ENCODE results near the gene APMAP.

The APMAP gene

DNA sequence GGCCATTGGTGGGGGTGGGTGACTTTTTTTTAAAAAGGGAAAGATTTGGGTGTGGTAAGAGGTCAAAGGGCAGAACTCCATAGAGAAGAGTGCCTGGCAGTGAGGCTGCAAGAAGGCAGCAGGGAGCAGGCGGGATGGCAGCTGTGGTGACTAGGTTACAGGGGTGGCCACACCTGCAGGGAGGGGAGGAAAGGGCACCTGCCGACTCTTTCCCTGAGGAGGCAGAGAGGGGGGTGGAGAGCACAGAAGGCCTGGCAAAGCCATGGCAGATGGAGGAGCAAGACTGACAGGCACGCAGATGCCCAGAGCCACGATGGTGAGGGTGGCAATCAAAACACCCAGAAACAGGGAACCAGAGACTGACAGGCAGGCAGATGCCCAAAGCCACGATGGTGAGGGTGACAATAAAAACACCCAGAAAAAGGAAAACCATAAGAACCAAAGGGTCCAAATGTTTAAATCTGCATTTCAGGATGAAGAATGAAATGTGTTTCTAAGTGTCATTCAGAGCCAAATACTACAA is 24.2 kb downstream of the APMAP start:
- no peak for DNase-seq (ENCODE audit: low read depth, low spot score)

DNA sequence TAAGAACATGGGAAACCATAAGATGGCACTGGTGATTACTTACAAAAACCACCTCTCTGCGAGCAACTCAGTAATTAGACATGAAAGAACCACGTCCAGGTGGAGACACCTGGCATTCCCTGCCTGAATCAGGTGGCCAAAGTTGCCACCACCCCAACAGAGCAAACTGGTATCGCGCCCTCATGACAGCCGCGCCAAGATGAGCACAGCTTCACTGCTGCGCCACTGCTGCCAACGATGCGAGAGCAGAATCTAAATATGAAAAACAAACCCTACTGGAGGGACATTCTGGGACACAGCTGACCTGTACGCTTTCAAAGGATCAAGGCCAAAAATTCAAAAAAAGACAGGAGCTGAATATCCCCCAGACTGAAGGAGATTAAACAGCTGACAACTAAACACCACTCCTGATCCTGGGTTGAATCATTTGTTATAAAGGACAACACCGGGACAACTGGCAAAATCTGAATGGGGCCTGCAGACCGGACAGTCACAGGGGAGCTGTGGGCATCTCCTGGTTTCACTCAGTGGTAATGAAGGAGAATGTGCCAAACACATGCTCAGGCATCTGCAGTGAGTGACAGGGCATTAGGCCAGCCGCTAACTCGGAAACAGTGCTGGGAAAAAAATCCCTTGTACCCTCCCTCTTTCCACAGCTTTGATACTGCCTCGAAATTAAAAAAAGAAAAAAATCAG is 26.1 kb downstream of the APMAP start:
- no peak for DNase-seq (ENCODE audit: low read depth, low spot score)

DNA sequence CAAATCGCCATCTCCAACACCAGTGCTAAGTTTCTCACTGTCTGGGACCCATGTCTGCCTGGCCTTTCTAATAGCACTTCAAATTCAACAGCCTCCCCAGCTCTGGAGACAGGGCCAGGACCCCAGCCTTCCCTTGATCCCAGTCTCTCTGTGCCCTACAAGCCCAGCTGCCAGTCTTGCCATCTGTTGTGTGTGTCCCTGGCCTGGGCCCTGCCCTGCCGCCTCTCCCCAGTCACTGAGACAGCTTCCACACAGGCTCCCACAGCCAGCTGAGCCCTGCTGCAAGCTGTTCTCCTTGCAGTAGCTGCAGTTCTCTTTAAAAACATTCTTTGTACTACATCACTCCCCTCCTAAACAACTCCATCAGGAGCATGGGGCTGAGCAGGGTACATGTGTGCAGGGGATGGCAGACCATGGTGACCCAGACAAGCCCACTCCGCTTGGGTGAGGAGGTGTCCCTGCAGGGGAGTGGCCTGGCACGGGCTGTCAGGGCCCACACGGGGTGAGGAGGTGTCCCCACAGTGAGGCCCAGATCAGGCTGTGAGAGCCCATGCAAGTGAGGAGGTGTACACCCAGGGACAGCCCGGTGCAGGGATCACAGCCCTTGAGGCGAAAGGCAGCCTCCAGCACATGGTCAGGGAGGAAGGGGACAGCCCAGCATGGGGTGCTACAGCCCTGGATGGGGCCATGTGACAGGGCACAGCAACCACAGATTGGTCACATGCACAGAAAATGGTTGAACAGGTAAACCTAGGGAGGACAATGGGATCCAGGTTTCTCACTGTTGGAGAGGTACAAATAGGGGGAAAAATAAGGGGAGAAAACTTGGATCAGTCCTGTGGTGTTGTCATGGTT is 27.3 kb downstream of the APMAP start:
- DNase-seq (ENCODE audit: low read depth, low spot score) = no peak

DNA sequence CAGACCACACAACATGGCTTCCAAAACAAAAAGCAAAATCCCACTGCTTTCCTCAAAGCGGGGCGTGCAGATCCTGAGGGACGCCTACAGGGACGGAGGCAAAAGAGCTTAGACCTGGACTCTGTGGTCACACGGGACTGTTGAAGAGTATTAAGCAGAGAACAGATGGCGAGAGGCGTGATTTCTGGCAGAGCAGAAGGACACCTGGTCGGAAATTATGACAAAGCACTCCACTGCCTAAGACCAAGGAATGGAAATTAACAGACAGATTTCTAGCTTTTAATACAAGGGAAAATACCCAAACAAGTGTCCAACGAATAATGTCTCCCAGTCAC is 28.1 kb downstream of the APMAP start:
- DNase-seq (ENCODE audit: low read depth, low spot score) = no peak

DNA sequence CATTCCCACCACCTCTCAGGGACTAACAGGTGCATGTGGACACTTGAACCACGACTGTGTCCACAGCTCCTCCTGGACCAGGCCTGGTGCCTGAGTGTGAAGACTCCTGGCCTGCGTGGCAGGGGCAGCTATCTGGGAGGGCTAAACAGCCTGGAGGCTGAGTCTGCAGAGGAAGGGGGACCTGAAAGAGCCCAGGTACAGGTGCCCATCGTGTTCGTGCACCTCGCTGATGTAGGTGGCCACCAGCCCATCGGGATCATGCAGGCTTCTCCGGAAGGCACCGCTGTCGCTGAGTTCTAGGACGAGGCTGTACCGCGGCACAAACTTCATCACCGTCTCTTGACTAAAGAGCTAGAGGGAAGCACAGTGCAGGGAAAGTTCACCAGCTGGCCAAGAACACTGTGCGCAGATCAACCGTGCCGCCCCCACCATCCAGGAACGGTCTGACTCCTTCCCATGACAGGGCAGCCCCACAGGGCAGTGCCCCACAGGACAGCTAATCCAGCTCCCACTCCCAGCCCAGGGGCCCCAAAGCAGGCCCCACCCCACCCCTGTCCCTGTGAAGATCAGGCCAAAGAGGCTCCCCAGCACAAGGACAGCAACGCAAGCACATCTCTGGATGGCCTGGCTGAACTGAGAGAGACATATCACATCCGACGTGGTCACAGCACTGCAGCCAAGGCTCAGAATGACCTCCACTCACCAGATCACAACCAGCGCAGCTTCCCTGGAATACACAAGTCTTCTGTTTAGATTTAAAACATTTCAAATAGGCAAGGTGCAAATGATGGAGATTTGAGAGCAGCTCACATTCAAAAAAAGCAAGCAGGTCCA is 28.7 kb downstream of the APMAP start:
- DNase-seq (ENCODE audit: low read depth, low spot score) = no peak

DNA sequence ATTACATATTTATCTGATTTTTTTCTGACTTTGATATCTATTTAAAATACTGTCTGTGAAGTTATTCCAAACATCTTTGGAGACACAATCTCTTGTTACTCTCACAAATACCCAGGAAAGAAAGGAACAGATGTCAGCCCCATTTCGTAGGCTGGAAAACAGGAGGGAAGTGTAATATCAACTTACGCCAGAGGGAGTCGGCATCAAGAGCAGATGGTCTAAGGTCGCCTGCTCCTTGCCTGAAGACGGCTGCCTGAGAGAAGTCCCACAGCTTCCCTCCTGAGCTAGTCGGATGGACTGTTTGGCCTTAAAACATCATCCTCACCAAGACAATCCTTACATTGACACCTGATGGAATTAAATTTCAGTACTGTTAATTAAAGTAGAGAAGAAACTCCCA is 30.0 kb downstream of the APMAP start:
- no peak for DNase-seq (ENCODE audit: low read depth, low spot score)

DNA sequence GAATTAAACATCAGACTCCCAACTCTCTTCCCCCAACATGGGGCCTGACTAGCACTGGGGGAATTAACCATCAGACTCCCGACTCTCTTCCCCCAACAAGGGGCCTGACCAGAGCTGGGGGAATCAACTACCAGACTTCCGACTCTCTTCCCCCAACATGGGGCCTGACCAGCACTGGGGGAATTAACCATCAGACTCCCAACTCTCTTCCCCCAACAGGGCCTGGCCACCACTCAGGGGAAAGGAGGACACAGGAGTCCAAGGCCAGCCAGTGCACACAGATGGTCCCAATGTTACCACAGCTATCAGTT is 30.4 kb downstream of the APMAP start:
- DNase-seq (ENCODE audit: low read depth, low spot score) = no peak

DNA sequence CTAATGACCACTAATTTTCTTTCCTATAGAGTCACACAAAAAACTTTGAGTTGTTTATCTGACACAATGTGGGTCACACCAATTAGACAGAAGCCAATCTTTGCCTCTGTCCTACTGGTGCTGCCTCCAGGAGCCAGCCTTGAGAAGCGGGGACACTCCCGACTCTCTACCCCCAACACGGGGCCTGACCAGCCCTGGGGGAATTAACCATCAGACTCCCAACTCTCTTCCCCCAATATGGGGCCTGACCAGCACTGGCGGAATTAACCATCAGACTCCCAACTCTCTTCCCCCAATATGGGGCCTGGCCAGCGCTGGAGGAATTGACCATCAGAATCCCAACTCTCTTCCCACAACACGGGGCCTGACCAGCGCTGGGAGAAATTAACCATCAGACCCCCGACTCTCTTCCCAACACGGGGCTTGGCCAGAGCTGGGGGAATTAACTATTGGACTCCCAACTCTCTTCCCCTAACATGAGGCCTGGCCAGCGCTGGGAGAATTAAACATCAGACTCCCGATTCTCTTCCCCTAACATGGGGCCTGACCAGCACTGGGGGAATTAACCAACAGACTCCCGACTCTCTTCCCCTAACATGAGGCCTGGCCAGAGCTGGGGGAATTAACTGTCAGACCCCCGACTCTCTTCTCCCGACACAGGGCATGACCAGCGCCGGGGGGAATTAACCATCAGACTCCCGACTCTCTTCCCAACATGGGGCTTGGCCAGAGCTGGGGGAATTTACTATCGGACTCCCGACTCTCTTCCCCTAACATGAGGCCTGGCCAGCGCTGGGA is 31.0 kb downstream of the APMAP start:
- no peak for DNase-seq (ENCODE audit: low read depth, low spot score)

DNA sequence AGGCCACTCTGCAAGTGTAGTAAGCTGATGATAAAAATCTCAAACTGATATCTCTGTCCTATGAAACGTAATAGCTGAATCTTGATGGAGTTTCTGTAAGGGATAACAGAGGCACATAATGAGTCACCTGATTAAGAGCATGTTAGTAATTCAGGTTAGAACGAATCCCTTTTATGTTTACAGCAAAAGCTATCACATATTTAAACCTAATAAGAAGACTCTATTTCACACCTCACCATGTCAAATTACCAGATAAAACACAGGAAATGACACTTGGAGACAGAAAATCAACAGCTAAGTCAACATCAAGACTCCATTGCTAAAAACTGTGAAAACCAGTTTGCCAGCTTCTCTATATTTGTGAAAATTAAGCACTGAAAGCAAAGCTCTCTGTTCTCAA is 31.7 kb downstream of the APMAP start:
- DNase-seq (ENCODE audit: low read depth, low spot score) = no peak

DNA sequence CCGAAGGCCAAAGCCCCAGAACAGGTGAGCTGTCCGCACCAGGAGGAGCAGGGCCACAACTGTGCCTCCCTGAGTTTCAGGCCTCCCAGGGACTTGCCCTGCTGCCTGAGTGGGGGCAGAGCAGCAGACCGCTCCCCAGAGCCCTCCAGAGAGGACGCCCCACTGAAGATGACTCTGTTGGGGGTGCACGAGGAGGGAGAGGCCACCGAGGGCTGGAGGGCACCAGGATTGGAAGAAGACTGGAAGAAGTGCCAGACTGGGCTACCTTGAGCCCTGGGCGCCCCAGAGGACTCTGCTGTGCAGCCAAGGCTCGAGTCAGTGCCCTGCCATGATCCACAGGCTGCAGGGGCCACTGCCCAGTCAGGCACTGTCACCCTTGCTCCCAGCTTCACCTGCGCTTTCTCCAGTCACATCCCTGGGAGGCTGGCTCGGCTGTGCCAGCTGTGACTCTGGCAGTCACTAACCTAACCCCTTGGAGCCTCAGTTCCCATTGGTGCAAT is 32.2 kb downstream of the APMAP start:
- no peak for DNase-seq (ENCODE audit: low read depth, low spot score)

DNA sequence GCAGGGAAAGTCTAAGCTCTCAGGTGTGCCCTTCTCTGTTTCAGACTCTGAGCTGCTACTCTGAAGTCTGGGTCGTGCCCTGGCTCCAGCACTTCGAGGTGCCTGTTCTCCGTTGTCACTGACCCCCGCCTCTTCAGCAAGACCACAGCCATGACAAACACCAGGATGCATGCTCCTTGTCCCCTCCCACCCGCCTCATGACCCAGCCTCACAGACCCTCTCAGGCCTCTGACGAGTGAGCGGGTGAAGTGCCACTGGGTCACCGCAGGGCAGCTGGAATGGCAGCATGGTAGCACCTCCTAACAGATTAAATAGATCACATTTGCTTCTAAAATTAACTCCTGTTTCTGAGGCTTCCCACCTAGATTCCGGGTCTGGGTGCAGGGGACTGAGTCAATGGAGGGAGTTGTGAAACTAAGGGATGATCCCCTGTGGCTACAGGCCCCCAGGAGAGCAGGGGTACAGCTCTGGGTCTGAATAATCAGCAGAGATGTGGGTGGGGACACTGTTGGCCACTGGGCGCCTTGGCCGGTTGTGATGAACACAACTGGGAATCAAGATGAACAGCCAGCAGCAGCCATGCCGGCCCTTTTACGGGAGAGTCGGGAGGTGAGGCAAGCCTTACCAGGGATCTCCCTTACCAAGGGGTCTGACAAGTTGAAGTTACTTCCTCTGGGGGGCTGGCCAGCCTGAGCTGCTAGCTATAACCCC is 32.8 kb downstream of the APMAP start:
- DNase-seq (ENCODE audit: low read depth, low spot score) = no peak

DNA sequence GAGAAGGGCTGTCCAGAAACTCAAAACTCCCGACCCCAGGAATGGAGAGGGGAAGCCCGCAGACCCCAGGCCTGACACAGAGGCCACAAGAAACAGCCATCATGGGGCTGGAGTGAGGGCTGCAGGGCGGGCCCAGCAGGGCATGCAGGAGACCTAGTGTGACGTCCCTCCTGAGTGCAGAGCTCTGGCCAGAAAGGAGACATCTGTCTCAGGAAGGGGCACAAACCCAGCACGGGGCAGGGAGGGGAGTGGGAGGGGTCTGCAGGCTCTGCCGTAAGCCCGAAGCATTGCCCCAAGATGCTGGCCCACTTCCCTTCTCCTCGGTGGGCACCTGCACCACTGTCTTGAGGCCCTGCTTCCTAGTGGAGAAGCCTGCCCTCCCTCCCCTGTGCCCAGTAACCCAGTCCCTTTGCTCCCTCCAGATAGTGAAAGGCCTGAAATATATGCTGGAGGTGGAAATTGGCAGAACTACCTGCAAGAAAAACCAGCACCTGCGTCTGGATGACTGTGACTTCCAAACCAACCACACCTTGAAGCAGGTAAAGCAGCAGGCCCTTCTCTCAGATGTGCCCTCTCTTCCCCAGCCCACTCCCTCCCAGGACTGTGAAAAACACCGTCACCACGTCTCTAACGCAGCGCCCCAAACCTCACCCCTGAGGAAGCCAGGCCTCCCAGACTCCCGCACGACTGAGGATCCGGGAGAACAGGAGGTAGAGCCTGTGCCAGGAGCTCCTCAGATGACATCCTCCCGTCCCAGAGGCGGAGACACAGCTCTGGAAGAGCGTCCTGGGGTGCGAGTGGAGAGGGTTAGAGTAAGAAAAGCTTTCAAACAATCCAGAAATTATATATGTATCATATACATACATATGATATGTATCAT is 33.8 kb downstream of the APMAP start:
- DNase-seq (ENCODE audit: low read depth, low spot score) = no peak

DNA sequence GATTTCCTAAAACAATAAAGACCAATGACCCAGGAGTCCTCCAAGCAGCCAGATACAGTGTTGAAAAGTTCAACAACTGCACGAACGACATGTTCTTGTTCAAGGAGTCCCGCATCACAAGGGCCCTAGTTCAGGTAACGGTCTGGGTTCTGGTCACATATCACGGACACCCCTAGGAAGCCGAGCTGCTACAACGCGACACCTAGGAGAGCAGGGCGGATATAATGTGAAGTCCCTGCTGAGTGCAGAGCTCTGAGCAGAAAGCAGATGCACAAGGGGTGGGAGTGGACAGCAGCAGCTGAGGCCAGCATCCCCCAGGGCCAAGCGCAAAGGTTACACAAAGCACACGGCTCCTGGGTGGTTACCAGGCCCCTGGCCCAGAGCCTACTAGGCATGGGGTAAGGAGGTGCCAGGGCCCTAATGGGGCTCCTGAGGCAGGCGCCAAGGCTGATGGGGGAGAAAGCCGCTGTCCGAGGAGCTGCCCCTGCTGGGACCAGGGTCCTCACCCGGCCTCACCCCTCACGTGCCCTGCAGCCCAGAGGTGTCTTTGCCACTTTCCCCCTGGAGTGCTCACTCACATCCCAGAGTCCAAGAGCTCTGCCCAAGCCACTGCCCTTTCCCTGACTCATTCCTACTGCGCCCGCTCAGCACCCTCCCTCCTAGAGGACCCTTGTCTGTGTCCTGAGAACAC is 35.1 kb downstream of the APMAP start:
- no peak for DNase-seq (ENCODE audit: low read depth, low spot score)

DNA sequence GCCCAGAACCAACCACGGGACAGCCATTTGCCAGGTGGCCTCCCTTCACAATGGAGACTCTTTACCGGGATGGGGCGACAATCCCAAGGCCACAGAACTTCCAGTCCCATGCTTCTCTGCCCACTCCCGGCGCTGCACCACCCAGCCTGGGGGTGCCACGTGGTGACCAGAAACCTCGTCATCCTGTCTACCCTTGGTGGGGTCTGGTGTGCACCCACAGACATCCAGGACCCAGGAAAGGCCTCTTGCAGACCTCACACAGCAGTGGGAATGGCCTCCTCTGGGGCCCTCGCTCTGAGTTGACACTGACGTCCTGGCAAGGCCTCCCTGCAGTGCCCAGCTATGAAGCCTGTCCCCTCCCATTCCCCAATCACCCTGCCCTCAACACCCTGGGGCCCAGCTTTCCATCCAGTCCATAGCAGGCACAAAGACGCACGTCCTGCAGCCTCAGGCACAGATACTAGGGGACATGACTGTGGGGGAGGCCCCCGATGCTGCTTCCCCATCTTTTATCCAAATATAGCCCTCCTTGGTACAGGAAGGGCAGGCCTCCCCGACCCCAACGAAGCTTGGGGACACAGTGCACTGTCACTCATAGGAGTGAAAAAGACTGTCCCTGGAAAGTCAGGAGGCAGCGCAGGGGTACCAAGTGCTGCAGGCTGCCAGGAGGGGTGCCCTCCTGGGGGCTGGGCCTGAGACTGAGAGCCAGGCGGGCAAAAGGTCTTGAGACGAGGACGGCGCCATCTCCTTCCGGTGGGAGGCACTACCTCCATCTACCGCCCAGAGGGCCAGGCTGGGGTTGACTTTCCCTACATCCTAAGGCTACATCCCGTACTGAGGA is 36.3 kb downstream of the APMAP start:
- DNase-seq (ENCODE audit: low read depth, low spot score) = no peak

DNA sequence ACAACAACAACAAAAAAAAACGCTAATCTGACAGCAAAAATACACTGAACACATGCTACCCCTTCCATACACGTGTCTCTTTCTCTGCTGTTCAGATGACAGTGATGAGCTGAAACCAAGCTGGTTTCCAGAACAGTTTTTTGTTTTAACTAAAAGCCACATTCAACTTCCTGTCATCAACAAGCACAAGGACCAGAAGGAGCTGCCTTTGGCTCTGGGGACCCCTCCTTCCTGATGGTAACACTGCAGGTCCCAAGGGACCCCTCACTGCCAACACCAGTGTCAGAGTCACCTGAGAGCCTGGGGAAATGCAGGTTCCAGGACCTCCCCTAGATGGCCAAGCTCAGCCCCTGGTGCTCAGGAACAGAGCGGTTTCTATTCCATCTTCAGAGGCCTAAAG is 37.5 kb downstream of the APMAP start:
- DNase-seq (ENCODE audit: low read depth, low spot score) = no peak

DNA sequence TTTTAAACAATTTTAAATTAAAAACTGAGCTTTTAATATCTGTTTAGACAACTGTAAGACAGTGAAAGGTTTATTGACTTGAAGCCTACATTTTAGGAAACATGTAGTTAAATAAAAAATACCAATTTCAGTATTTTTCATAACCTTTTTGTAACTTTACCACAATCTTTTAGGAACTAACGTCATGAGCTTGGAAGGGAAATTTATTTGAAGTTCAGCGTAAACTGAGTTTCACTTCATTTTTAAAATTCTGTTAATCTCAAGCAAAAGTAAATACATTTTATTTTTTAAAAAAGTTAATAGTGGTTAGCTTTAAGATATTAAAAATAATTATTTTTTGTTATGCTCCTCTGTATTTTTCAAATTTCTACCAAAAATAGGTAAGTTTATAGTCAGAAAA is 38.0 kb downstream of the APMAP start:
- DNase-seq (ENCODE audit: low read depth, low spot score) = no peak

DNA sequence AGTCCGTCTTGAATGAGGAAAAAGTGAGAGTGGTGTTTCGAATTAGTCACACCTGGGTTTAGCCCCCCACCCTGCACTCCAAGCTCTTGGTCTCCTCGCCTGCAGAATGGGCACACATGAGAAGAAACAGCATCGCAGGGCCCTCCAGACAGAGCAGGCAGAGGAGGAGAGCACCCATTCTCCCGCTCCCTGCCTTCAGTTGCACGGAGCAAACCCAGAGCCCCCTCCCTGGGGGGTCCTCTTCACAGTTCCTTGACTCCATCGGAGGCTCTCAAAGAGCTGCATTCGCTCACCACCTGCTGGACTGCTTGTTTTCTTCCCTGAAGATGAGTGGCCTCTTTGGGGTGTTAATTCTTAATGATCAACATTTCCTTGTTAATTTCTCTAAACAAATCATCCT is 38.4 kb downstream of the APMAP start:
- DNase-seq (ENCODE audit: low read depth, low spot score) = no peak

DNA sequence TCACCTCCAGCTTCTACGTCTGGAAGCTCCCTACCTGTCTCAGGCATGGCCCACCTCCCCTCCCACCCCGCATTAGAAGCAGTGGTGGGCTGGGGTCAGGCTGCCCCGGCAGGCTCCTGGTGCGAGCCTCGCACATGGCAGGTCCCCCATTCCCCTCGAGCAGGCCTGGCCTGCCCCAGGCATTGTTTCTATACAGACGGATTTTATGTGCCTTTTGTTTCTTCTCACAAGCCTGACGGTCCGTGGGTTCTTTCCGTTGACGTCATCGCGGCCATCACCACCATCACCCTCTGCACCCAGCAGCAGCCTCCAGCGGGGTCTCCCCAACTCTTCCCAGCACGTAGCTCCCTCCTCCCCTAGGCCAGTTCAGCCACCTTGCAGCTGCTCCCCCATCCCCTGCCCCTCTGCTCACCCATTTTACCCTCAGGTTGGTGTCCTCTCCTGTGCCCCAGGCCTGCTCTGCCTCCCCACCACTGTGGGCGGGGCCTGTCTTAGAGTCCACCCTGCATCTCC is 38.9 kb downstream of the APMAP start:
- DNase-seq (ENCODE audit: low read depth, low spot score) = no peak

All from iPS DF 19.7 (cell line).